Glutamatergic neuron (in vitro differentiated cells): ENCODE data around the gene FZR1. TPM values are rescaled to one million over a fixed set of nuclear protein-coding genes. Genes with fewer than 3 reads are reported as not detected.

Source experiments
- DNase-seq: peaks from one replicate; pipeline ENCODE4 v3.0.0; 2022
- H3K27ac Mint-ChIP-seq: one replicate; pipeline ENCODE4 v1.8.0; 2020; ENCODE audit warnings: mild to moderate bottlenecking, mixed read lengths, inconsistent platforms; ENCODE audit not compliant: unreplicated experiment
- H3K27me3 Mint-ChIP-seq: one replicate; pipeline ENCODE4 v1.8.0; 2020; ENCODE audit warnings: mild to moderate bottlenecking, moderate library complexity, mixed read lengths, inconsistent platforms; ENCODE audit not compliant: unreplicated experiment
- H3K36me3 Mint-ChIP-seq: one replicate; pipeline ENCODE4 v1.8.0; 2020; ENCODE audit warnings: mild to moderate bottlenecking, mixed read lengths, inconsistent platforms; ENCODE audit not compliant: unreplicated experiment
- H3K4me1 Mint-ChIP-seq: one replicate; pipeline ENCODE4 v1.8.0; 2020; ENCODE audit warnings: mild to moderate bottlenecking, low read depth, mixed read lengths, inconsistent platforms; ENCODE audit not compliant: unreplicated experiment
- H3K4me3 Mint-ChIP-seq: one replicate; pipeline ENCODE4 v1.8.0; 2020; ENCODE audit warnings: mild to moderate bottlenecking, mixed read lengths, inconsistent platforms; ENCODE audit not compliant: unreplicated experiment
- H3K9me3 Mint-ChIP-seq: one replicate; pipeline ENCODE4 v1.8.0; 2020; ENCODE audit warnings: mild to moderate bottlenecking, moderate library complexity, mixed read lengths, inconsistent platforms; ENCODE audit not compliant: unreplicated experiment
- CTCF ChIP-seq: fragments of 200-600 bp; sonication (generic); IDR thresholded peaks from one replicate; pipeline ENCODE4 v1.5.0; 2021; ENCODE audit not compliant: partially characterized antibody, unreplicated experiment
- total RNA-seq: library from RNA; stranded (reverse); fragmentation: NEBNext Ultra II Directional; extraction: Animal tissue kit (Norgen Biotek cat#: 25700); gene quantifications from one replicate; pipeline ENCODE4 v1.2.1, GENCODE V29; 2021; ENCODE audit not compliant: unreplicated experiment

FZR1 gene
- total RNA-seq, 1 donor from 2014 or later = 51.3 TPM

GRCh38 chr19:3573858-3574637 lies 67.9 kb downstream of the FZR1 start:
- TF ChIP-seq CTCF = no peak
- no peak overlapping the region for H3K27ac Mint-ChIP-seq
- peak overlapping the region; percentile 71 for H3K4me3 Mint-ChIP-seq
- H3K4me1 Mint-ChIP-seq = peaks cover 8% of the 10 kb centered on the region
- H3K9me3 Mint-ChIP-seq = peaks cover 6% of the 10 kb centered on the region
- peaks cover 6% of the 10 kb centered on the region for H3K27me3 Mint-ChIP-seq
- peak; percentile 92 for DNase-seq
- peaks cover 6% of the 10 kb centered on the region for H3K36me3 Mint-ChIP-seq

- Mint-ChIP-seq H3K36me3 (peaks cover 6% of the 10 kb centered on the region), H3K27me3 (peaks cover 11% of the 10 kb centered on the region), H3K27ac (peak overlapping the region; percentile 46), H3K4me1 (peaks cover 8% of the 10 kb centered on the region), H3K4me3 (peak overlapping the region; percentile 81), H3K9me3 (peaks cover 6% of the 10 kb centered on the region)
- DNase-seq = peak; percentile 72
- no peak for TF ChIP-seq CTCF
These were observed 69.2 kb downstream of the FZR1 start for GRCh38 chr19:3575260-3575741.

GRCh38 chr19:3575949-3576673 lies 70.0 kb downstream of the FZR1 start:
- Mint-ChIP-seq H3K27ac (no peak overlapping the region), H3K4me1 (peaks cover 8% of the 10 kb centered on the region), H3K9me3 (peaks cover 6% of the 10 kb centered on the region), H3K36me3 (peaks cover 6% of the 10 kb centered on the region), H3K4me3 (peak overlapping the region; percentile 85), H3K27me3 (peaks cover 11% of the 10 kb centered on the region)
- DNase-seq = no peak
- TF ChIP-seq CTCF = no peak

- DNase-seq = peak; percentile 81
- Mint-ChIP-seq H3K4me1 (peaks cover 6% of the 10 kb centered on the region), H3K4me3 (peak overlapping the region; percentile 85), H3K36me3 (peaks cover 6% of the 10 kb centered on the region), H3K27ac (no peak overlapping the region), H3K27me3 (peaks cover 8% of the 10 kb centered on the region), H3K9me3 (peaks cover 6% of the 10 kb centered on the region)
- TF ChIP-seq CTCF = no peak
These were observed 70.8 kb downstream of the FZR1 start for GRCh38 chr19:3576696-3577443.
